GM21529 (cell line): ENCODE measurements around the gene ADGRB3.

Experiments
- ATAC-seq: cut with Tn5 transposase; IDR thresholded peaks from one replicate; pipeline ENCODE4 v1.9.1; 2021; ENCODE audit not compliant: unreplicated experiment

ADGRB3 gene

DNA sequence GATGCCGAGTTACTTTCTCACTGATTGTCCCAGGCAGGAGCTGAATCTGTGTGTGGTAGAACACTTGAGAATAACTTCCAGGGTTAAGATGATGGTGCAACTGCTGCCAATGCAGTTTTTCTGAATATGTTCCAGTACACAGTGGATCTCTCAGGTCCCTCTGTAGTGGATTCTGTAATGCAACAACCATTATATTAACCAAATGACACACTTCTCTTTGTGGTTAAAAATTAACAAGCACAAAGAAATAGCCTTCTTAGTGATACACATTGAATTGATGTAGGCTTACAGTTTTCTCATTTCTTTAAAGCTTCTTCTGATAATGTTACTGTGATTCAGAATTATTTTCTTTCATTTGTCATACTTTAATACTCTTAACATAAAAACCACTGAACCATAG is 383.8 kb downstream of the ADGRB3 start:
- no peak for ATAC-seq

DNA sequence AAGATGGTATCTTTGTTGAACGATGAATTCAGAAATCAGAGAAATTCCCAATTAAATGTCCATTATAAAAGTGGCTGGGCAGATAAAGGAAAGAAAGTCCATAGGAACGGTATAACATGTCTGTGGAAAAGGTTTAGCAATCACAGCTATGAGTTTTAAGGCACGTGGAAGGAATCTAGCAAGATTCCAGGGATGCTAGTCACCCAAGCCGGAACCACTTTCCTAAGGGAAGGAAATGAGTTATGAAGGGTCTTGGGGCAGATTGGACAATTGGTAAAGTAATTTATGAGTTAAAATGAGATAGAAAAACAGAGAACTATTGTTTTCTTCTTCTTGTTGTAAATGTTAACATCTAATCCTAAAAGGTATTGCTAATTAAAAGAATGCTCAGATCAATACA is 384.8 kb downstream of the ADGRB3 start:
- ATAC-seq: no peak

DNA sequence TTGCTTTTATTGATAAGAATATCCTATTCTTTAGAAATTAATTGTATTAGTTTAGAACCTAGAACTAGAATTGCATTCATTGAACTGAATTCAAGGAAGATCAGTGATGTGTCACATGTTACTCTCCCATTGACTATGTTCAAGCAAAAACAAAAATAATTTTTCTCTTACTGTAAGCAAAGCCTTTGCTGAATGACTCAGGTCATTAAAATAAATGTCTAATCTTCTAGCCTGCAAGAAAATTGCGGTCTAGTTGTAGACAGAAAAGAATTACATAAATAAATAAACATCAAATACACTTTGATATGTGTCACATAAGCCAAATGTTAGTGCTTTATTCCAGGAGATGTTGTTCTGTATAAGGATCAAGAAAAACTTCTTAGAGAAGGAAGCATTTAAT is 387.9 kb downstream of the ADGRB3 start:
- ATAC-seq: no peak

DNA sequence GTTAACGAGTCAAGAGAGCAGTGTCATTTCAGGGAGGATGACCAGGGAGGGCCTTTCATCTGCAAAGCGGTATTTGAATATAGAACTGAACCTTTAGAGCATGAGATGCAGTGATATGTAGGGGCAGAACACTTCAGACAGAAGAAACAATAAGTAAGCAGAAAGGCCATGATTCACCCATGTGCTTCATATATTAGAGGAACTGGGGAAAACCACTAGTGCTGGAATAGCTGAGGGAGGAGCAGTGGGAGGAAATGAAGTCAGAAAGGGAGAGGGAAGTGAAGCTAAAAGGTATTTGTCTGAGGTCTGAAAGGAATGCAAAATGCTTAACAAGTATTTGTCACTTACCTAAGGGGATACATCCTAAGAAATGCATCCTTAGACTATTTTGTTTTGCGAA is 391.2 kb downstream of the ADGRB3 start:
- ATAC-seq: no peak

DNA sequence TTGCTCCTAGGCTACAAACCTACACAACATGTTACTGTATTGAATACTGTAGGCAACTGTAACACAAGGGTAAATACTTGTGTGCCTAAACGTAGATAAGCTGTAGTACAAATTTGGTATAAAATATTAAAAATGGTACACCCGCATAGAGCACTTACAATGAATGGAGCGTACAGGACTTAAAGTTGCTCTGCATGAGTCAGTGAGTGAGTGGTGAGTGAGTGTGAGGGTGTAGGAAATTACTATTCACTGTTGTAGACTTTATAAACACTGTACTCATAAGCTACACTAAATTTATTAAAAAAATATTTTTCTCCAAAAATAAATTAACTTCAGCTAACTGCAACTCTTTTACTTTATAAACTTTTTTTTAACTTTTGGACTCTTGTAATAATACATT is 391.6 kb downstream of the ADGRB3 start:
- ATAC-seq: no peak

DNA sequence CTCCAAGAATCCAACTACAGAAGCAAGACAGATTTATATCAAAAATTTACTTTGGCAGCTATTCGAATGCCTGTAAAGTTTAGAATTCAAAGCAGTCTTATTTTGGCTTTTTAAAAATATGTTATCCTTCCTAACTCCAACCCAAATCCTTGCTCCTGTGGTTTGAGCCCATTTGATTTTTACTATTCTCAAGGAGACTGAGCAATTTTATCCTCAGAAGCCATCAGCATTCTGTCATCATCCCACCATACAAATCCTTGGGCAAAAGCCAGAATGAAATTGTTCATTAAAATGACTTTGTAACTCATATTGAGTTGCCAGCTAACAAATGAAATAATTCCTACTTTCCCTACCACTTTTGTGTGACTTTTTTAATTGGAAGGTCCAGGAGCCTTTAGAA is 392.8 kb downstream of the ADGRB3 start:
- ATAC-seq: no peak

DNA sequence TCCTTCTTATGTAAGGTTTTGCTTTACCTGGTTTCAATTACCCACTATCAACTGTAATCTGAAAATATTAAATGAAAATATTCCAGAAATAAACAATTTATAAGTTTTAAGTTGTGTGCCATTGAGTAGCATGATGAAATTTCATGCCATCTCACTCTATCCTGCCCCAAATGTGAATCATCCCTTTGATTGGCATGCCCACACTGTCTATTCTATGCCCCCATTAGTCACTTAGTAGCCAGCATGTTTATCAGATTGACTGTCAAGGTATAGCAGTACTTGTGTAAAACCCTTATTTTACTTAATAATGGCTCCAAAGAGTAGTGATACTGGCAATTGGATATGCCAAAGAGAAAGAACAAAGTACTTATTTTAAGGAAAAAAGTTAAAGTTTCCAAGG is 403.8 kb downstream of the ADGRB3 start:
- ATAC-seq: no peak

DNA sequence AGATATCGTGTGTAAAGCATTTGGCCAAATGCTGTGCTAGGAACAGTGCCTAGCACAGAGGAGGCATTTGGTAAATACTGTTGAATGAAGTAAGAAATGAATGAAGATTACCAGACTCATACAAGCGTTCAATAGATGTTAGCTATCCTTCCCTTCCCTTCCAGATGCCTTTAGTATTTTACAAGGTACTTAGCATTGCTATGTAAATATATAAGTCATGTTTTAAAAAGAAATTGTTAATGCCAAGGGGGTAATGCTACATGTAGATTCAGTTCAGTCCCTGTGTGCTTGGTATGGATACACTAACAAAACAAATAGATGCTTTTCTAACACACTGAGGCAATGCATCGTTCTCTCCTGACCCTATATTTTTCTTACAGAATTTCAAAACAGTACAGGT is 407.2 kb downstream of the ADGRB3 start:
- no peak for ATAC-seq

DNA sequence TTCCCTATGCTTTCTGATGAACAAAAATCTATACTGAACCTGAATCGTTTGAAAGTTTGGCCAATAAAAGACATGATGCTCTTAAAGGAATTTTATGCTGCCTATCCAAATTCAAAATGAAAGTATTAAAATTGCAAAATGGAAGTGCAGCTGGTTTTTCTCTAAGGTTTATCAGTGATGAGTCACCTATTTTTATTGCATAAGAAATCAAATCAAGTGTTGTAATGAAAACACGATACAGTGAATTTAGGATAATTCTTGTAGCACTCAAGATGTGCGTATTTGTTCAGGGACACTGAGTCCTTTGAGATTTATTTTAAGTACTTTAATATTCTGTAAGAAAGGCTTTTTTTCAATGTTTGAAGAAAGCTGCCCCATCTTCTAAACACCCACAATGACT is 409.5 kb downstream of the ADGRB3 start:
- no peak for ATAC-seq

DNA sequence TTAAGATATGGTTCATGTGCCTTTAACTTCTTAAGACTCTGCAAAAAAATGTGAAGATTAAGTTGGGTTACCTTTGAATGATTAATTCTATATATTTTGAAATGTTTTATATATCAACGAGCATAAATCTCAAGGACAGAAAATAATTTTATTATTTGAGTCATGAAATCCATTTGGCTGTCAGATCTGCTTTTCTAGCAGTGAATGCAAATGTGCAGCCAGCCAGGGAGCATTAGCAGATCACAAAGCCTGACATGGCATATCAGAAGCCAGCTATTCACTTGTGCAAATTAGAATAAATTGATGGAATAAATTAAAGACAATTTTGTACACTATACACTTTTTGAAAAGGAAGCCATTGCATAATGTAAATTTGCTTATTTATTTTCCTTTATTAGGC is 424.3 kb downstream of the ADGRB3 start:
- no peak for ATAC-seq

DNA sequence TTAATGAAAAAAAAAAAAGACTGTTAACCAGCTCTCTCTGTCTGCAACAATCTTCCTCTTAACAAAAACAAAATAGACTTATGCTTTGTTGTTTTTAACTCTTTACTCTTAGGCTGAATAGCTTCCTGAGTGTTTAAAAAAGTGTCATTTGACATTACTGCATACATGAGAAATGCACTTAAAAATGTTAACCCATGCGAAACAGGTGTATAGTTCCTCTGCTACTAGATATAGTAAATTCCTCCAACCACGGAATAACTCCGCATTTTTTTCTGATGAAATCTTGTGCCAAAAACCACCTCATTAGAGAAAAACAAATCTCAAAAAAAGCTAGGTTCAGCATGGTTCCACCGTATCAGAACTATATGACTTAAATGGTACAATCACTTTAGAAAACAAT is 426.0 kb downstream of the ADGRB3 start:
- no peak for ATAC-seq

DNA sequence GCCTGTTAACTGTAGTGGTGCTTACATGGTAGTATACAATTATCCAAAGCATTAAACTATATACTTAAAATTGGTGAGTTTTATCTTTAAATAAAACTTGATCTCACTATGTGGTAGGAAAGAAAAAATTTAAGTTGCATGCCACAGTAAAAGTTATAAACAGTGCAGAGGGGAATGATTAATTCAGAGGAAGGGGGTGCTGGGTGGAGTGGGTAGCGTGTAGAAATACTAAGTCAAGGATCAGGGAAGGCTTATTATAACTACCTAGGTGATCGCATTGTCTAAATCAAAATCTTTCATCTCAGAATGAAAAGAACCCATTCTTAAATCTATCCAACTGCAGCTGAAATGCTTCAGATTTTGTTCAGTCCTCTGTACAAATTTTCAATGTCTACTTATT is 428.3 kb downstream of the ADGRB3 start:
- no peak for ATAC-seq

DNA sequence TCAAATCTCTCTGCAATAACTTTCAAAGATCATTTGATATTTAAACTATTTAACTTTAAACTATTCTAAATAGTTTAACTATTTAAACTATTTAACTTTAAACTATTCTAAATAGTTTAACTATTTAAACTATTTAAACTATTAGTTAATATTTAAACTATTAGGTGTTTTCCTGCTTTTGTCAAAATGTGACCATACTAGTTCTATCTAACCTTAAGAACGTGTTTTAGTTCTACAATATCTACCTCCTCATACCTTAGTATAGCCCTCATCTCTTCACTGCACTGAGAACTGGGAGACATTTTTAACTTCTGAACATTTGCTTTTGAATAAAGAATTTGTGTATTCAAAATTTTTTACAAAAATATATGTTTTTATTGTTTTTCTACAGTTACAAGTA is 429.1 kb downstream of the ADGRB3 start:
- ATAC-seq: no peak

DNA sequence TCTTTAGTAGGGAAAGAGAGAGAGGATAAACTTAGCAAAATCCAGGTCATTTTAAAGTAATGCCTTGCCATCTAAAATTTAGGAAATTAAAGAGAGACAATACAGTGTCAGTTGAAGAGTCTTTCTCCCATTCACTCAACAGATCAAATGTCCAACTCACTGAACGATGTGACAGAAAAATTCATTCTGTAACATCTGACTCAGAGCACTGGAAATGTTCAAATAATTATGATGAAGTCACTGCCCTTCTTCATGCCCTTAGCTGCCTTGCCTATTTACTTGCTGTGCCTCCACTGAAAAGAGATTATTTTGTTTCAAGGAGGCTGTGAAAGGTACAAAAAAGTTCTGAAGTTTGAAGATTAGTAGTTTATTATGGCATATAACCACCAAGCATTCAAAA is 434.8 kb downstream of the ADGRB3 start:
- no peak for ATAC-seq

DNA sequence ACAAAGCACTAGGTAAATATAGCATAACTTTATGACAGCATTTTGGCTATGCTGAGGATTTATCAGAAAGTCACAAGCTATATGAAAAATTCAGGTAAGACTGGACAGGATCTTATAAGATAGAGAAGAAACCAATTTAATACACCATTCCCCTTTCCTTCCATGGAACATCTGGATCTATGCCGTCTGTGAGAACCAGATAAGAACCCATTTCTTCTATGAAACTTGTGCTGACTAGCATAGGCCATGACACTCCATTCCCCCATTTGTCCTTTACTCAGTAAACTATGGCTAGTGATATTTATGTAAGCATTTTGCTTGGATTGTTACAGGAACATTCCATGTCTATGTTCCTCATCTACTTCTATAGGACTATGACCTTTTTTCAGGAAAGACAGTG is 437.7 kb downstream of the ADGRB3 start:
- ATAC-seq: no peak

DNA sequence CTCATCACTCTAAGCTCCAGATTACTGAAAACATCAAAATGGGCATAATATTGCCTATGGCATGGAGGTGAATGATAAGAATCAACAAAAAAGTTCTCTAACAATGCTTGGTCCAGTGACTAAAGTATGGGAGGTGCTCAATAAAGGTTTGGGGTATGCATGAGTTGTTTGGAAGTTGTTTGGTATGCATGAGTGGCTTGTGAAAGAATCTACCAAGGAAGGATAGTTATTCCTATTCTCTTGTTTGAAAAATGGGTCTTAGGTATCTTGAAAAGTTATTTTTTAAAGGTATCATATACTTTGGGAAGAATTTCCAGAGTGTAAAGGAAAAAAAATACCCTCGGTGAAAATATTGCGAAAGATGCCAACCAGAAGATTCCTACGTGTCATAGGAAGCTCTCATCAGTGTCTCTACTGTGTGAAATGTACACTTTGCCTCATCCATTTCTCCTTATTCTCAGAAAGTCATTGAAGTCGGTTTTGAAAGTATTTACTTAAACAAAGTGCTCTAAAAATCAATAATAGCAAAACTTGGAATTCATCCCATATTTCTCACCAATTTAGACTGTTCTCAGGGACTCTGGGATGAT is 449.8 kb downstream of the ADGRB3 start:
- no peak for ATAC-seq

DNA sequence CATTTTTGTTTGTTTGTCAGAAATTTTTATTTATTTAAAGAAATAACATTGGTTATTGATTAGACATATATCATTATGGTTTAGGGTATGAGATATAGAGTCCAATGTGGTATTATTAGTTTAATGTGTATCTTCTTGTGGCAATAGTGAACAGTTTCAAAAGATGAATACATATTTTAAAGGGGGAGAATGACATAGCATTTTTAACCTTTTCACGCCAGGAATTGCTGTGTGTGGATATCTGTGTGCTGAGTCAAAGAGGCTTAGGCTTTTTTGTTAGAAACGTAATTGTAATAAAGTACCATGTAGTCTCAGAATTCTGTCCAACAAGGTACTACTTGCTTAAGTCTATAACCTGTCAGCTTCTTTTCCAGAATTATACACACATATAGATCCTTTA is 451.6 kb downstream of the ADGRB3 start:
- ATAC-seq: no peak

DNA sequence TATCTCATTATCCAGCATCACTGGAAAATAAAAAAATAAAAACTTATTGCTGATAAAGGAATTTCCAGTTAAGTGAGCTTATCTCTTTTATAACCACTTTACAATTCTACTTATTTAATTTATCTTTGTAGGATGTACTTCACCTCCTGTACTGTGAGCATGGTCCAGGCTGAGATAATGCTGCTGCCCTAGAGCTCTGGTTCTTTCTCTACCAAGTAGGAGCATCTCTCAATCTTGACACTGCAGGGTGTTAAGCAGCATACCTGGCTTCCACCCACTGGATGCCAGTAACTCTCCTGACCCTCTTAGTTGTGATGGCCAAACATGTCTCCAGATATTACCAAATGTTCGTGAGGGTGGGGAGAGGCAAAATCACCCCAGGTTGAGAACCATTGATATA is 454.5 kb downstream of the ADGRB3 start:
- no peak for ATAC-seq

DNA sequence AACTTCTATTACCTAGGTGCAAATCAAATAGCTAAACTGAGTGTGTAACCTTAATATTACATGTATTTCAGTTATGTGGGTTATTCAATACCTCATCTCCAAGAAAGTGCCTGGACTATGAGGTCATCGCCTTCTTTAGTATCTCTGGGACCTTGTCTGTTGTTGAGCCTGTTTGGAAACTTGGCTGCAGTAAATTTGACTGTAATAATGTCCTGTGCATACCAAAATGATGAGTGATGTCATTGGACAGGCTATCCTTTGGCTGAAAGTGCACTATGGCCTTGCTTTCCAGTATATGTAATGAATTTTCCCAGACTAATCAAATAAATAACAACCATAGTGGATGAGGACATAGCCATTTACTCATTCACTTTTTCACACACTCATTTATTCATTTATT is 455.1 kb downstream of the ADGRB3 start:
- no peak for ATAC-seq

DNA sequence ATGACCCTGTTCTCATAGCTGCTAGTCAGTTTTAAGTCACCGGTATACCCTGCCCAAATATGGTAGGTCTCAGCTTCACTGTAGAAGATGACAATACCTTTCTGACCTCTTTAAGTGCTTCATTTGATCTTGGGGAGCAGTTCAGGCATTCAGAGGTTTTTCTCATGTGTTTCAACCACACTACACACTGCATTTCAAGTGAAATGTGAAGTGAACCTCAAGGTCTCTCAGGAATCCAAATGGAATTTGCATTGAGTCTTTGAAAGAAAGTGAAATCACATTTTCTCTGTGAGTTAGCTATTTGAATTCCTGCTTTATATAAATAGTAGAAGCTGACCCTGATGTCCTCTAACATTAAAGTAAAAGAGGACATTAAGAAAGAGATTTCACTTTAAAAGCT is 461.6 kb downstream of the ADGRB3 start:
- ATAC-seq: no peak

DNA sequence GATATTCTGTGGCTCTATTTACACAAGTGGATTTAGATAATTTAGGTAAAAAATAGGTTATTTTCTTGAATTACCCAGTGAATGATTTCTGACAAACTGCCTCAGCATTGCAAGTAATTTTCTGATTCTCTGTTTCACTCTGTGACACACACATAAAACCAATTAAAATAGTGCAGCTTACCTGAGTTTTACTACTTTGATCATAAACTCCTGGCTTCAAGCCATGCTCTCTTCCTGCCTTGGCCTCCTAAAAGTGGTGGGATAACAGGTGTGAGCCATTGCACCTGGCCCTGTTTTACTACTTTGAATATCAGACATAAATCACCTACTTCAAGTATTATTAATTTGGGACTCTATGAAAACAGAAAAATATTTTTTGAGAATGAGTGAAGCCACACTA is 462.9 kb downstream of the ADGRB3 start:
- ATAC-seq: no peak

DNA sequence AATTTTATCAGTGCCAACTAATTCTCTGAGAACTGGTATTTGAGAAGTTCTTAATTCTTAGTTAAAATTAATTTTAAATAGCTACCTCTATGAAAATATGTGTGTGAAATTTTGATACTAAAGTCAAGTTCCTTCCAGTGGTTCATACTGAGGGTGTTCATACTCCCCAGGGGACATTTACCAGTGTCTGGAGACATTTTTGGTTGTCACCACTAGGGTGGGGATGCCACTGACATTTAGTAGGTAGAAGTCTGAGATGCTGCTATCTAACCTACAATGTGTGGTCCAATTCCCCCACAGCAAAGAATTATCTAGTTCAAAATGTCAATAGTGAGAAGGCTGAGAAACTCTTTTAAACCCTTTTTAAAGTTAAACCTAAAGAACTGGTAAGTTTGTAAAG is 463.8 kb downstream of the ADGRB3 start:
- ATAC-seq: no peak

DNA sequence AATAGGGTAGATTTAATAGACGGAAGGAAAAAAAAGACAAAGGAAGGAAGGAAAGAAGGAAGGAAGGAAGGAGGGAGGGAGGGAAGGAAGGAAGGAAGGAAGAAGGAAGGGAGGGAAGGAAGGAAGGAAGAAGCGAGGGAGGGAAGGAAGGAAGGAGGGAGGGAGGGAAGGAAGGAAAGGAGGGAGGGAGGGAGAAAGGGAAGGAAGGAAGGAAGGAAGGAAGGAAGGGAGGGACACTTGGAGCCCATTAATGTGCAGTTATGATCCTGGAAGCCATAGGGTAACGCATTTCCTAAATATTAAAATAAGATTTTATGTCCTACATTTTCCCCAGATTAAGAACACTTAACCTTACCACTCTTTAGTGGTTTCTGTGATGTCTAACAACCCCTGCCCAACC is 465.7 kb downstream of the ADGRB3 start:
- ATAC-seq: no peak

DNA sequence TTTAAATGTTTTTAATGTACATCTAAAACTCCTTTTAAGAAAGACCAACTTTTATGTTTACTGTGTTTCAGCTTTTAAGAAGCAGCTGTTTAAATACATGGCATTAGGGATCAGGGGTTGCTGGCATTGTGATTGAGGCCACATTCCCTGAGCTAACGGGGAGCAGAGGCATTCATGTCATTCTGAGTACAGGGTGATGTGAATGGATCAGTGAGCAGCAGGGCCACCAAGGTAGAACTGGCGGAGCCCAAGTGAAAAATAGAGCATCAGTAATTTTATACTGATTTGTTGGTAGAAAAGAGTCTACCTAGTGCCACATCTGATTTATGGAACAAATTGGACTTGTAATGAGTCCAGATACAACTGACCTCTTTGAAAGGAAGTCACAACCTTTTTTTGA is 467.3 kb downstream of the ADGRB3 start:
- ATAC-seq: no peak
